NCI-H187 treated with DMSO at 0.1 percent for 48 hours (cell line): ENCODE data around the gene JUND.

Source experiments
- DNase-seq: peaks from one replicate; lab custom pipeline; 2025; lab: John Stamatoyannopoulos, UW

JUND gene

GRCh38 chr19:18269070-18269723 lies 12.2 kb downstream of the JUND start:
- no peak for DNase-seq

- DNase-seq, result no peak
Measured at GRCh38 chr19:18266771-18267686, 14.4 kb downstream of the JUND start.

GRCh38 chr19:18265582-18265981 lies 15.8 kb downstream of the JUND start:
- no peak for DNase-seq

GRCh38 chr19:18264971-18265540 lies 16.4 kb downstream of the JUND start:
- no peak for DNase-seq

- DNase-seq, result no peak
Measured at GRCh38 chr19:18264137-18264854, 17.1 kb downstream of the JUND start.

- no peak for DNase-seq
Measured at GRCh38 chr19:18263324-18264136, 17.9 kb downstream of the JUND start.

GRCh38 chr19:18262917-18263316 lies 18.5 kb downstream of the JUND start:
- no peak for DNase-seq

- DNase-seq, result no peak
Measured at GRCh38 chr19:18262144-18262543, 19.3 kb downstream of the JUND start.

- no peak for DNase-seq
Measured at GRCh38 chr19:18261474-18261873, 19.9 kb downstream of the JUND start.

- no peak for DNase-seq
Measured at GRCh38 chr19:18259893-18260292, 21.5 kb downstream of the JUND start.

GRCh38 chr19:18257503-18258470 lies 23.6 kb downstream of the JUND start:
- no peak for DNase-seq

- no peak for DNase-seq
Measured at GRCh38 chr19:18254546-18255503, 26.6 kb downstream of the JUND start.

GRCh38 chr19:18253716-18254115 lies 27.7 kb downstream of the JUND start:
- DNase-seq, result no peak

- no peak for DNase-seq
Measured at GRCh38 chr19:18253130-18253529, 28.3 kb downstream of the JUND start.

- DNase-seq, result no peak
Measured at GRCh38 chr19:18252370-18252717, 29.1 kb downstream of the JUND start.

GRCh38 chr19:18251587-18252369 lies 29.6 kb downstream of the JUND start:
- no peak for DNase-seq

- DNase-seq, result no peak
Measured at GRCh38 chr19:18249834-18250233, 31.6 kb downstream of the JUND start.

- DNase-seq, result no peak
Measured at GRCh38 chr19:18245297-18245696, 36.1 kb downstream of the JUND start.
